Astrocyte of the spinal cord (primary cell): ENCODE data around the gene FBLN2.

ENCODE experiments used
- DNase-seq: peaks from one replicate; pipeline ENCODE4 v3.0.0; 2011; ENCODE audit warnings: low read depth, low spot score
- H3K4me3 ChIP-seq: 2 replicates; pipeline ENCODE4 v1.5.1; 2011; ENCODE audit warnings: low read depth, mild to moderate bottlenecking, low read length, moderate library complexity
- in situ Hi-C: cut with HindIII; loops from 2 replicates; pipeline ENCODE4 v1.10.0; 2017; ENCODE audit warnings: low sequenced_read_pairs
- TF ChIP-seq, protein P1 (sequence below): IDR thresholded peaks from 2 replicates; pipeline ENCODE4 v1.5.1; 2012; ENCODE audit warnings: low read depth, mild to moderate bottlenecking, low read length, inconsistent platforms

Gene FBLN2

DNA sequence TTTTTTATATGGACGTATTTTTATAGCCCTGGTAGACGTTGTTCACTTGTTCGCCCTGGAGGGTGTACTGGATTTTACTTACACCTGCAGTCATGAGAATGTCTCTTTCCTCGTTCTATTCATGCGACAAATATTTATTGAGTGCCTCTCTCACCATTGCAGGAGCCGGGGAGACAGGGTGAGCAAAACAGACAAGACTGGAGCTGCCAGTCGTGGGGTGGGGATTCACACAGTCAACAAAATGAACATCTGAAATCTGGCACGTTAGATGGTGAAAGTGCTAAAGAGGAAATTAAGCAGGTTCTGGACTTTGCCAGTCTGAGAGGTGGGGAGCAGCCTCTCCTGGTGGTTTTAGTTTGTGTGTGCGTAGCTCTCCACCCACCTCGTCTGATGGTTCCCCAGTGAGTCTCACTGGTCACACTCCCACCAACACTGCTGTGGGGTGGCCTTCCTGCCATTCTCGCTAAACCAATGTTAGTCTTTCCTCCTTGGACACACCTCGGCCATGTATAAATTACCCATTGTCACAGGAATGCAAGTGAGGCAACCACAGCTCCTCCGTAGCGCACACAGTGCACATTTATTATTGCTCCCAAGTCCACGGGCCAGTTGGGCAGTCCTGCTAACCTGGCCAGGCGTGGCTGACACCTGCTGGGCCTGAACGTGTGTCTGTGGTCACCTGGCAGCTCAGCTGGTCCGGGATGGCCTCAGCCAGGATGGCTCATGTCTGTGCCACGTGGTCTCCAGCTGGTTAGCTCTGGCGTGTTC, 31.5 kb downstream of the FBLN2 start:
- in situ Hi-C loops, result no loop called here
- DNase-seq, result no peak
- no peak overlapping the region for H3K4me3 ChIP-seq
- TF ChIP-seq, protein P1, sequence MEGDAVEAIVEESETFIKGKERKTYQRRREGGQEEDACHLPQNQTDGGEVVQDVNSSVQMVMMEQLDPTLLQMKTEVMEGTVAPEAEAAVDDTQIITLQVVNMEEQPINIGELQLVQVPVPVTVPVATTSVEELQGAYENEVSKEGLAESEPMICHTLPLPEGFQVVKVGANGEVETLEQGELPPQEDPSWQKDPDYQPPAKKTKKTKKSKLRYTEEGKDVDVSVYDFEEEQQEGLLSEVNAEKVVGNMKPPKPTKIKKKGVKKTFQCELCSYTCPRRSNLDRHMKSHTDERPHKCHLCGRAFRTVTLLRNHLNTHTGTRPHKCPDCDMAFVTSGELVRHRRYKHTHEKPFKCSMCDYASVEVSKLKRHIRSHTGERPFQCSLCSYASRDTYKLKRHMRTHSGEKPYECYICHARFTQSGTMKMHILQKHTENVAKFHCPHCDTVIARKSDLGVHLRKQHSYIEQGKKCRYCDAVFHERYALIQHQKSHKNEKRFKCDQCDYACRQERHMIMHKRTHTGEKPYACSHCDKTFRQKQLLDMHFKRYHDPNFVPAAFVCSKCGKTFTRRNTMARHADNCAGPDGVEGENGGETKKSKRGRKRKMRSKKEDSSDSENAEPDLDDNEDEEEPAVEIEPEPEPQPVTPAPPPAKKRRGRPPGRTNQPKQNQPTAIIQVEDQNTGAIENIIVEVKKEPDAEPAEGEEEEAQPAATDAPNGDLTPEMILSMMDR, result no peak

DNA sequence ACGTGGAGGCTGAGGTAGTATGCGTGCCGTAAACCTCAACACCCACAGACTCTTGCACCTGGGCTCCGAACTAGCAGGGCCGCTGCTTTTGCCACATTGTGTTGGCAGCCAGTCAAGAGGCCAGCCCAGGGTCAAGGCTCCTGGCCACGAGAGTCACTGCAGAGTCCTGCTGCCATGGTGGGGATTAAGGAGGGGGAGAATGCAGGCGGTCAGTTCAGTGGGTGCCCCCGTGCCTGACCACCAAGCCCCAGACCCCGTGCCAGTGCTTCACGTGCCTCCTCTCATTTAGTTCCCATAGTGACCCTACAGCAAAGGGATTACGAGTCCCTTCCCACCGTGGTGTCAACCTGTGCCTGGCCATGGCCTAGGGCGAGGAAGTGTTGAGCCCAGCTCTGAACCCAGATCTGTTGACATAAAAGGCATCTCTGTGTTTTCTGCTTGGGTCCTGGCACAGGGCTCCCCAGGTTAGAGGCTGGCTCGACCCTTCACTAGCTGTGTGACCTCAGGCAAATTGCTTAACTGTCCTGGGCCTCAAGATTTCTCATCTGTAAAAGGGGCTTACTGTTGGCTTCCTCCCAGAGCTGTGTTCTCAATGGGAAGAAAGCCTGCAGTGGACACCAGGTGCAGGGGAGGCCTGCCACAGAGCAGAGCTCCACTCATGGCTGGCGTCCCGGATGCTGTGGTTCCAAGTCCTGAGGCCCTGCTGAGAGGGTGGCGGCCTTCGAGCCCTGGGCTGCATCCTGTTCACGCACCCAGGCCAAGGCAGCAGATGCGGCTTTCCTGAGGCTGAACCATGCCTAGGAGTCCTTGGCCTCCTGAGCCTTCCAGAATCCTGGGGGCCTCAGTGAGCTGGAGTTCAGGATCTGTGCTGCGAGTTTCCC, 32.8 kb downstream of the FBLN2 start:
- in situ Hi-C loops, result no loop called here
- TF ChIP-seq, protein P1, result no peak
- peak; percentile 66 for DNase-seq

DNA sequence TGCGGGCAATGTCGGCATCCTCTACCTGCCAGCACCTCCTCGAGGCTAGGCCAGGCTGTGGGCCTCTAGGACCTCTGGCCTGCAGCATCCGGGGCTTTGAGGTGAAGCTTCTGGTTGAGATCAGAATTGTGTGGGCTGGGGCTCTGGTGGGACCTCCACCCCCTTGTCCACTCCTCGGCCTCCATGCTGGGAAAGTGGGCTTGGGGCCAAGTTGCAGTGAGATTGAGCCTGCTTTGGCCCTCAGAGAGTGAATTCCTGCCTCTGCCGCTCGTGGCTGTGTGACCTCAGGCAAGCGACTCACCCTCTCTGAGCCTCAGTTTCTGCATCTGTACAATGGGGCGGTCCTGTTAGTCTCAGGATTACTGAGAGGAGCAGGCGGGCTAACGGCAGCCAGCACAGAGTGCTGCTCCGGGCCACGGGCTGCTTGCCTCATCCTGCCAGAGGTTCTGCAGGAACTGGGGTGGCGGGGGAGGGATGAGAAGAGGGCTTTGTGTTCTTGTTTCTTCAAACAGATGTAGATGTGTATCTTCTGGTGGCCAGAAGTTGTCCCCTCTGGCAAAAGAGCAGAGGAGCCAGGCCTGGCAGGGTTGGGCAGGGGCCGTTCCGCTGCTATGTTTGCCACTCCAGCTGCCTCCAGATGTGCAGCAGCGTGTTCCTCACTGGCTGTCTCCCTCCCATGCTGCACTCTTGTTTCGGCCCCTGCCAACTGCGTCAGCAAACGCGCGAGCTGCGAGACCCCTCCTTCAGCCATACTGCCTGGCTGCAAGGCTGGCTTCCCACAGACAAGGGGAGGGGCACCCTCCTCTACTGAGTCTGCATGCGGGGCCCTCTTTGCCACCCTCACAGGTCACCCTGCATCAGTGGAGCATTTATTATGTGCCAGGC, 33.7 kb downstream of the FBLN2 start:
- TF ChIP-seq, protein P1, result no peak
- no peak for DNase-seq
- in situ Hi-C loops, result no loop called here
- no peak overlapping the region for H3K4me3 ChIP-seq

More for the DNA sequence above, 32.8 kb downstream of the FBLN2 start:
- H3K4me3 ChIP-seq, result no peak overlapping the region

DNA sequence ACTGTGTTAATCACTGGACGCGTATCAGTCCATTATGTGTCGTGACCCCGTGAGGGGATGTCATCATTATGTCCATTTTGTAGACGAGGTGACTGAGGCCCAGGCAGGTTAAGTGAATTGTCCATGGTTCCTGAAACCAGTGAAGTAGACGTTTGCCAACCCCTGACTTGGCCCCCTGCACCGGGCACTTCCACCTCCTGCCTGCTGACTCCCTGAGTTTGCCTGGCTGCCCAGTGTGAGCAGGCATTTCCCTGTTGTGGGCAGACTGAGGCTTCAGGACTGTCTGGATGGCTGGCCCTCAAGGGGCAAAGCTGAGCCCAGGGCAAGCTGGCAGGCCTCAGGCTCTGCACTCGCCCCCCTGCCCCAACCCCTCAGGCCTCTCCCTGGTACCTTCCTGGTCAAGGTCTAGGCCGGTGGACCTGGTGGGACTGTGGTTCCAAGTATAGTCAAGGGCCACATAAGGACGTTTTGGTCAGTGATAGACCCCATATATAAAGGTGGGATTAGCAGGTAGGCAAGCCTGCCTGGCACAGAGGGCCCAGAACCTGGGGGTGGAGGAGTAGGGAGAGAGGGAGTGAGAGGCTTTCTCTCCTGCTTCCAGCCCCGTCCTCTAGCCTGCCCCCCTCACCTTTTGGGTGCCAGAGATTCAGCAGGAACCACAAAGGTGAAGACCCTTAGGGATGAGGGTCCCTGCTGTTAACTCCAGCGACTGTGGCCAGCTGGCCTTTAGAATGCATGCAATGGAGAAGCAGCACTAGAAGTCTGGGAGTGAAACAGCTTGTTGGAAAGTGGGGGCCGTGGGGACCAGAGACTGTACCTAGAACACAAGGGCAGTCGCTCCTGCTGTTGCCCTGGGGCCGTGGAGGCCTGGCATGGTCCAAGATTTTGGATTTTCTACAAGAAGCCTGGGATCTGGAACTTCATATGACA, 34.6 kb downstream of the FBLN2 start:
- DNase-seq, result no peak
- in situ Hi-C loops, result no loop called here
- H3K4me3 ChIP-seq, result no peak overlapping the region
- TF ChIP-seq, protein P1, result no peak

DNA sequence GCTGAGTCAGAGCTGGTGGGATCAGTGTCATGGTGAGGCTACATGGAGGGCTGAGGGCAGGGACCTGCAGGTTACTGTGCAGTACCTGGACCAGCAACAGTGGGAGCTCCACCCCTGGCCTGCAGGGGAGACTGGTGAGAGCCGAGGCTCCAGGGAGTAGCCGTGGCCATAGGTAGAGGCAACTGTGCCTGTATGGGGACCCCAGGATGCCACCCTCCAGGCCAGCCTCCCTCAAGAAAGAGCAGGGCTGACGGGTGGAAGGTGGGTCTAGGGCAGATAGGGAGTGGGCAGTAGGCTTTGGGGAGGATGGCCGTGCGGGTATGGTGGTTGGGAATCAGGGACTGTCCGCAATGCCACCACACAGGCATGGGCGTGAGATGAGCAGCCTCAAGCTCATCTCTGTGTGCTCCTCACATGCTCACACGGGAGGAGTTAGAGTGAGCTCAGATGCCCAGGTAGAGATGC, 35.5 kb downstream of the FBLN2 start:
- in situ Hi-C loops, result no loop called here
- TF ChIP-seq, protein P1, result no peak
- no peak overlapping the region for H3K4me3 ChIP-seq
- no peak for DNase-seq
